ENCODE data around the gene AKIRIN2. TPM values are rescaled to one million over a fixed set of nuclear protein-coding genes. Genes with fewer than 3 reads are reported as not detected.
"Not testable (repeated sequence)": the region's sequence is repeated elsewhere in the genome, so short reads cannot be mapped to it uniquely, and the experiment has no call there.

Gene AKIRIN2
- total and polyA plus RNA-seq, 2 donors (not counting 1 experiment from before 2014, with no cell fraction given): 82.2 to 108 TPM

DNA sequence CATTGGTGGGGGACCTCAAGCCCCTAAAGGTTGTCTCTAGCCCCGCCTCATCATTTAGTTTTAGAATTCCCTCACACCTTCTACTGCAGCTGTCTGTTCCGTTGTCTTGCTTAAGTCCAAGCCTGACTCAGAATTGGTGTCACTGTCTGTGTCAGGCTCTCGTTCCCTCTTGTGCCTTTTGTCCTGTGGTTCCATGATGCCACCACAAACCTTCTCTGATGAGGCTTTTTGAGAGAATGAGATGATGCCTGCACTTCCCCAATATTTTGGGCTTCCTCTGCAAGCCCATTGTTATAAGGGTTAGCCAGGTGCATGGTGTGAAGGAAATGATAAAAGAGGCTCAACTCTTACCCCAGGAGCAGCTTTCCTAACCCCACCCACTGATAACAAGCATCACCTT, 8.1 kb upstream of the AKIRIN2 start:
- Histone ChIP-seq H3K27ac (ENCODE audit: low read length in 2 of 2) (no peak overlapping the region), H3K4me1 (ENCODE audit: control insufficient read depth in 2 of 2, insufficient read depth in 2 of 2, low read length in 2 of 2) (peaks cover 4% of the 10 kb centered on the region in 2 donors), H3K4me2 (replicated peaks; ENCODE audit: low read depth, low read length, poor library complexity, severe bottlenecking) (no peak overlapping the region), H3K9me3 (ENCODE audit: control extremely low read depth in 1 of 3, control insufficient read depth in 2 of 3, insufficient read depth in 1 of 3, low read length in 2 of 3) (no peaks in the 10 kb centered on the region), H3K79me2 (ENCODE audit: control insufficient read depth, insufficient read depth, low read length) (no peaks in the 10 kb centered on the region), H3K36me3 (replicated peaks in 1 of 2; ENCODE audit: control extremely low read depth in 1 of 2, control insufficient read depth in 1 of 2, extremely low read depth in 1 of 2, insufficient read depth in 2 of 2, low read length in 1 of 2) (no peaks in the 10 kb centered on the region), H4K20me1 (ENCODE audit: control insufficient read depth, insufficient read depth, low read length, poor library complexity, severe bottlenecking) (no peaks in the 10 kb centered on the region), H3K9ac (ENCODE audit: low read length) (no peak overlapping the region), H3K27me3 (replicated peaks in 1 of 4; ENCODE audit: control extremely low read depth in 1 of 4, control insufficient read depth in 3 of 4, insufficient read depth in 4 of 4, low read length in 3 of 4) (no peaks in the 10 kb centered on the region), H3K4me3 (ENCODE audit: control extremely low read depth in 1 of 5, extremely low read depth in 1 of 5, insufficient read depth in 1 of 5, low read depth in 2 of 5, low read length in 4 of 5) (no peak overlapping the region), H2AFZ (ENCODE audit: insufficient read depth, low read depth, low read length, poor library complexity, severe bottlenecking) (no peak overlapping the region)
- peaks cover 12% of the 10 kb centered on the region for H3K4me1 Mint-ChIP-seq
- H3K27ac Mint-ChIP-seq: no peak overlapping the region
- ChIA-PET POLR2A (no interaction called here), CTCF (interaction anchor here (0.7 to 1.1 kb wide), 2 partner anchors 8 to 78 kb away, joined by 3 read pairs; partner anchors contain the start of gene AKIRIN2)
- no peaks in the 10 kb centered on the region for H3K9me3 Mint-ChIP-seq (ENCODE audit: insufficient read depth)
- intact Hi-C loops (cut with micrococcal nuclease): no loop called here
- H3K27me3 Mint-ChIP-seq: no peaks in the 10 kb centered on the region
- H3K4me3 Mint-ChIP-seq: no peak overlapping the region
- ATAC-seq (ENCODE audit: low read depth) (no peak), DNase-seq (no peak)
- 76% methylated on average over 3 of the region's 3 CpGs for WGBS (ENCODE audit: insufficient coverage)
- no peak for TF ChIP-seq EZH2 (IDR thresholded peaks at IDR 0.05; ENCODE audit: borderline replicate concordance, insufficient read depth, low read depth, low read length, poor library complexity, severe bottlenecking)
- TF ChIP-seq, protein P1, sequence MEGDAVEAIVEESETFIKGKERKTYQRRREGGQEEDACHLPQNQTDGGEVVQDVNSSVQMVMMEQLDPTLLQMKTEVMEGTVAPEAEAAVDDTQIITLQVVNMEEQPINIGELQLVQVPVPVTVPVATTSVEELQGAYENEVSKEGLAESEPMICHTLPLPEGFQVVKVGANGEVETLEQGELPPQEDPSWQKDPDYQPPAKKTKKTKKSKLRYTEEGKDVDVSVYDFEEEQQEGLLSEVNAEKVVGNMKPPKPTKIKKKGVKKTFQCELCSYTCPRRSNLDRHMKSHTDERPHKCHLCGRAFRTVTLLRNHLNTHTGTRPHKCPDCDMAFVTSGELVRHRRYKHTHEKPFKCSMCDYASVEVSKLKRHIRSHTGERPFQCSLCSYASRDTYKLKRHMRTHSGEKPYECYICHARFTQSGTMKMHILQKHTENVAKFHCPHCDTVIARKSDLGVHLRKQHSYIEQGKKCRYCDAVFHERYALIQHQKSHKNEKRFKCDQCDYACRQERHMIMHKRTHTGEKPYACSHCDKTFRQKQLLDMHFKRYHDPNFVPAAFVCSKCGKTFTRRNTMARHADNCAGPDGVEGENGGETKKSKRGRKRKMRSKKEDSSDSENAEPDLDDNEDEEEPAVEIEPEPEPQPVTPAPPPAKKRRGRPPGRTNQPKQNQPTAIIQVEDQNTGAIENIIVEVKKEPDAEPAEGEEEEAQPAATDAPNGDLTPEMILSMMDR (IDR thresholded peaks at IDR 0.05): no peak

DNA sequence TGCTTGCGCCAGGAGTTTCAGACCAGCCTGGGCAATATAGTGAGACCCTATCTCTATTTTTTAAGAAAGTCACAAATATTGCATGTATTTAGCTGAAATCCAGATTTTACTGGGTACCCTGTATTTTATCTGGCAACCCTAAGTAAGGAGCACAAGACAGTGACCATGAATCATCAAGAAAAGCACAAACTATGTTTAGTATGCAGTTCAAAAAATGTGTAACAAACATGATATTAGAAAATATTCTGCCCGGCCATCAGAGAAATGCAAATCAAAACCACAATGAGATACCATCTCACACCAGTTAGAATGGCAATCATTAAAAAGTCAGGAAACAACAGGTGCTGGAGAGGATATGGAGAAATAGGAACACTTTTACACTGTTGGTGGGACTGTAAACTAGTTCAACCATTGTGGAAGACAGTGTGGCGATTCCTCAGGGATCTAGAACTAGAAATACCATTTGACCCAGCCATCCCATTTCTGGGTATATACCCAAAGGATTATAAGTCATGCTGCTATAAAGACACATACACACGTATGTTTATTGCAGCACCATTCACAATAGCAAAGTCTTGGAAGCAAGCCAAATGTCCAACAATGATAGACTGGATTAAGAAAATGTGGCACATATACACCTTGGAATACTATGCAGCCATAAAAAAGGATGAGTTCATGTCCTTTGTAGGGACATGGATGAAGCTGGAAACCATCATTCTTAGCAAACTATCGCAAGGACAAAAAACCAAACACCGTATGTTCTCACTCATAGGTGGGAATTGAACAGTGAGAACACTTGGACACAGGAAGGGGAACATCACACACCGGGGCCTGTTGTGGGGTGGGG, 6.8 kb upstream of the AKIRIN2 start:
- H3K9me3 ChIP-seq (ENCODE audit: control extremely low read depth in 1 of 3, control insufficient read depth in 2 of 3, insufficient read depth in 1 of 3, low read length in 2 of 3); H3K27me3 ChIP-seq (replicated peaks in 1 of 4; ENCODE audit: control extremely low read depth in 1 of 4, control insufficient read depth in 3 of 4, insufficient read depth in 4 of 4, low read length in 3 of 4); H3K4me2 ChIP-seq (replicated peaks; ENCODE audit: low read depth, low read length, poor library complexity, severe bottlenecking); H4K20me1 ChIP-seq (ENCODE audit: control insufficient read depth, insufficient read depth, low read length, poor library complexity, severe bottlenecking); H3K4me3 Mint-ChIP-seq; H3K4me1 ChIP-seq (ENCODE audit: control insufficient read depth in 2 of 2, insufficient read depth in 2 of 2, low read length in 2 of 2); ATAC-seq (ENCODE audit: low read depth); POLR2A ChIA-PET; H3K4me3 ChIP-seq (ENCODE audit: control extremely low read depth in 1 of 5, extremely low read depth in 1 of 5, insufficient read depth in 1 of 5, low read depth in 2 of 5, low read length in 4 of 5); DNase-seq; H3K9ac ChIP-seq (ENCODE audit: low read length); H3K36me3 ChIP-seq (replicated peaks in 1 of 2; ENCODE audit: control extremely low read depth in 1 of 2, control insufficient read depth in 1 of 2, extremely low read depth in 1 of 2, insufficient read depth in 2 of 2, low read length in 1 of 2); H3K27ac ChIP-seq (ENCODE audit: low read length in 2 of 2); H3K79me2 ChIP-seq (ENCODE audit: control insufficient read depth, insufficient read depth, low read length); H3K27me3 Mint-ChIP-seq; H3K27ac Mint-ChIP-seq; H2AFZ ChIP-seq (ENCODE audit: insufficient read depth, low read depth, low read length, poor library complexity, severe bottlenecking); H3K9me3 Mint-ChIP-seq (ENCODE audit: insufficient read depth): not testable (repeated sequence)
- intact Hi-C loops (cut with micrococcal nuclease): loop anchor here (10.0 kb wide), 2 partner anchors 526 to 1646 kb away; partner anchors contain the start of gene UBE2J1
- CTCF ChIA-PET: interaction anchor here (0.7 kb wide), 1 partner anchor 14 kb away, joined by 3 read pairs; no protein-coding TSS in a partner anchor
- no CpG with 5 or more reads among the region's 7 CpGs for WGBS (ENCODE audit: insufficient coverage)
- peaks cover 11% of the 10 kb centered on the region for H3K4me1 Mint-ChIP-seq
